Panc1 (cell line): ENCODE measurements around the gene ABCF2. TPM values are rescaled to one million over a fixed set of nuclear protein-coding genes. Genes with fewer than 3 reads are reported as not detected.

Experiments used
- ATAC-seq: fragments of 200-7000 bp; cut with Tn5 transposase; 2 replicates; pipeline ENCODE4 v1.9.1; 2020; ENCODE audit warnings: mild to moderate bottlenecking, moderate library complexity
- BruUV-seq: library from RNA; stranded (reverse); fragments of 400-500 nt; replicated peaks from 2 replicates; lab custom pipeline; 2021; lab: Mats Ljungman, UMichigan
- CTCF ChIA-PET: fragments of 300-600 bp; sonication (Branson Sonifier 250); formaldehyde crosslinking; loops from one replicate; lab custom pipeline; 2022; ENCODE audit warnings: antibody characterized with exemption; lab: Charles Lee
- POLR2A ChIA-PET: fragments of 300-600 bp; sonication (Branson Sonifier 250); formaldehyde crosslinking; loops from one replicate; lab custom pipeline; 2022; ENCODE audit warnings: antibody characterized with exemption; lab: Charles Lee
- DNase-seq: peaks from one replicate; pipeline ENCODE4 v3.0.0-alpha.2; 2010; ENCODE audit warnings: low read depth, low spot score
- H3K27ac ChIP-seq: 2 replicates; pipeline ENCODE4 v1.5.1; 2011; ENCODE audit warnings: mild to moderate bottlenecking, low read length, inconsistent platforms
- H3K27me3 ChIP-seq: fragments of 200-500 bp; sonication (Bioruptor generic); 2 replicates; pipeline ENCODE4 v1.6.0; 2014; ENCODE audit warnings: low read length, inconsistent platforms; ENCODE audit not compliant: control insufficient read depth, insufficient read depth
- H3K36me3 ChIP-seq: fragments of 200-500 bp; sonication (Bioruptor generic); 2 replicates; pipeline ENCODE4 v1.5.1; 2014; ENCODE audit warnings: inconsistent platforms, mild to moderate bottlenecking, low read length, moderate library complexity; ENCODE audit not compliant: control insufficient read depth, insufficient read depth
- H3K4me1 ChIP-seq: 2 replicates; pipeline ENCODE4 v1.5.1; 2011; ENCODE audit warnings: inconsistent platforms, mild to moderate bottlenecking, low read length, moderate library complexity; ENCODE audit not compliant: control insufficient read depth, insufficient read depth
- H3K4me3 ChIP-seq, 2 experiments: 2 replicates each; pipeline ENCODE4 v1.5.1; 2011 to 2012; ENCODE audit warnings: low read depth in 2 of 2, low read length in 2 of 2, mild to moderate bottlenecking in 2 of 2, inconsistent platforms in 1 of 2, moderate library complexity in 1 of 2
- H3K9me3 ChIP-seq: fragments of 200-500 bp; sonication (Bioruptor generic); 2 replicates; pipeline ENCODE4 v1.5.1; 2014; ENCODE audit warnings: low read depth, mild to moderate bottlenecking, inconsistent platforms, low read length, moderate library complexity; ENCODE audit not compliant: control insufficient read depth, insufficient read depth
- CTCF ChIP-seq: fragments of 450-650 bp; IDR thresholded peaks from 2 replicates; pipeline ENCODE4 v1.5.1; 2017; ENCODE audit warnings: mild to moderate bottlenecking
- POLR2AphosphoS5 ChIP-seq: IDR thresholded peaks from 2 replicates; pipeline ENCODE4 v1.6.1; 2012; ENCODE audit warnings: mild to moderate bottlenecking, low read depth, low read length, moderate library complexity
- REST ChIP-seq, 2 experiments: IDR thresholded peaks; 2 replicates each; pipeline ENCODE4 v1.6.1; 2011 to 2012; ENCODE audit warnings: low read depth in 2 of 2, control low read depth in 1 of 2, low read length in 1 of 2, mild to moderate bottlenecking in 1 of 2, moderate library complexity in 1 of 2; ENCODE audit not compliant: insufficient read depth in 1 of 2
- SIN3A ChIP-seq: IDR thresholded peaks from 2 replicates; pipeline ENCODE4 v1.6.1; 2012; ENCODE audit warnings: low read depth, mild to moderate bottlenecking, low read length, moderate library complexity, borderline replicate concordance; ENCODE audit not compliant: insufficient read depth
- TCF7L2 ChIP-seq: IDR thresholded peaks from 2 replicates; pipeline ENCODE4 v1.6.1; 2011; ENCODE audit warnings: mild to moderate bottlenecking, low read depth, low read length, inconsistent platforms
- in situ Hi-C: cut with HindIII; loops from 2 replicates; pipeline ENCODE4 v1.10.0; 2016; ENCODE audit warnings: low sequenced_read_pairs, low pct_unique_long_range_greater_than_20kb
- intact Hi-C: fragments of 100-400 bp; cut with micrococcal nuclease; formaldehyde crosslinking; loops from one replicate; pipeline ENCODE4 v1.10.0; 2022; ENCODE audit not compliant: unreplicated experiment
- total RNA-seq: library from RNA; stranded (reverse); gene quantifications from one replicate; pipeline ENCODE4 v1.2.1, GENCODE V29; 2021; ENCODE audit not compliant: unreplicated experiment

Gene ABCF2
- total RNA-seq, 1 experiment from 2014 or later = 64.4 TPM

- ATAC-seq (no peak), DNase-seq (no peak)
- Histone ChIP-seq H3K4me1 (0 out of 2 replicates have a peak, but pooled peaks cover under 1% of the 10 kb centered on the region), H3K27ac (no peak overlapping the region), H3K27me3 (no peaks in the 10 kb centered on the region), H3K4me3 (no peak overlapping the region), H3K9me3 (no peaks in the 10 kb centered on the region), H3K36me3 (no peaks in the 10 kb centered on the region; the same call in none of the 2 replicates)
- in situ Hi-C loops (no loop called here), intact Hi-C loops (no loop called here)
- TF ChIP-seq SIN3A = no peak
- no peak for TF ChIP-seq TCF7L2
- TF ChIP-seq REST (IDR thresholded peaks at IDR 0.05; ENCODE audit: insufficient read depth in 1 of 2, low read depth in 2 of 2, low read length in 1 of 2) = no peak
- no peak for TF ChIP-seq CTCF
- TF ChIP-seq POLR2AphosphoS5 = no peak
- no TSS peak for BruUV-seq
- CTCF ChIA-PET = interaction anchor here (0.7 kb wide), 1 partner anchor 131 kb away, joined by 8 read pairs; no protein-coding TSS in a partner anchor
- POLR2A ChIA-PET = no interaction called here
Observed at GRCh38 chr7:151239837-151240459, 12.9 kb upstream of the ABCF2 start.

- in situ Hi-C loops = no loop called here
- POLR2A ChIA-PET = no interaction called here
Observed at GRCh38 chr7:151238924-151239836, 12.2 kb upstream of the ABCF2 start.

More at GRCh38 chr7:151238924-151239836, 12.2 kb upstream of the ABCF2 start:
- intact Hi-C loops = no loop called here
- CTCF ChIA-PET = interaction anchor here (0.7 kb wide), 1 partner anchor 130 kb away, joined by 8 read pairs; no protein-coding TSS in a partner anchor
- Histone ChIP-seq H3K36me3 (no peaks in the 10 kb centered on the region; the same call in none of the 2 replicates), H3K4me1 (no peaks in the 10 kb centered on the region), H3K9me3 (no peaks in the 10 kb centered on the region), H3K27ac (no peak overlapping the region), H3K4me3 (no peak overlapping the region), H3K27me3 (no peaks in the 10 kb centered on the region)
- ATAC-seq (no peak), DNase-seq (no peak)
- no TSS peak for BruUV-seq
- TF ChIP-seq CTCF = no peak
- no peak for TF ChIP-seq TCF7L2
- no peak for TF ChIP-seq REST (IDR thresholded peaks at IDR 0.05; ENCODE audit: insufficient read depth in 1 of 2, low read depth in 2 of 2, low read length in 1 of 2)
- TF ChIP-seq POLR2AphosphoS5 = no peak
- TF ChIP-seq SIN3A = no peak
